HG03460 (cell line): ENCODE measurements around the gene PER2.
A peak's percentile ranks its signal among the peaks of the same experiment; 100 is the strongest.
"Not testable (repeated sequence)": the region's sequence is repeated elsewhere in the genome, so short reads cannot be mapped to it uniquely, and the experiment has no call there.

Source experiments
- ATAC-seq: cut with Tn5 transposase; IDR thresholded peaks from one replicate; pipeline ENCODE4 v1.9.1; 2021; ENCODE audit not compliant: unreplicated experiment

PER2 gene, protein sequence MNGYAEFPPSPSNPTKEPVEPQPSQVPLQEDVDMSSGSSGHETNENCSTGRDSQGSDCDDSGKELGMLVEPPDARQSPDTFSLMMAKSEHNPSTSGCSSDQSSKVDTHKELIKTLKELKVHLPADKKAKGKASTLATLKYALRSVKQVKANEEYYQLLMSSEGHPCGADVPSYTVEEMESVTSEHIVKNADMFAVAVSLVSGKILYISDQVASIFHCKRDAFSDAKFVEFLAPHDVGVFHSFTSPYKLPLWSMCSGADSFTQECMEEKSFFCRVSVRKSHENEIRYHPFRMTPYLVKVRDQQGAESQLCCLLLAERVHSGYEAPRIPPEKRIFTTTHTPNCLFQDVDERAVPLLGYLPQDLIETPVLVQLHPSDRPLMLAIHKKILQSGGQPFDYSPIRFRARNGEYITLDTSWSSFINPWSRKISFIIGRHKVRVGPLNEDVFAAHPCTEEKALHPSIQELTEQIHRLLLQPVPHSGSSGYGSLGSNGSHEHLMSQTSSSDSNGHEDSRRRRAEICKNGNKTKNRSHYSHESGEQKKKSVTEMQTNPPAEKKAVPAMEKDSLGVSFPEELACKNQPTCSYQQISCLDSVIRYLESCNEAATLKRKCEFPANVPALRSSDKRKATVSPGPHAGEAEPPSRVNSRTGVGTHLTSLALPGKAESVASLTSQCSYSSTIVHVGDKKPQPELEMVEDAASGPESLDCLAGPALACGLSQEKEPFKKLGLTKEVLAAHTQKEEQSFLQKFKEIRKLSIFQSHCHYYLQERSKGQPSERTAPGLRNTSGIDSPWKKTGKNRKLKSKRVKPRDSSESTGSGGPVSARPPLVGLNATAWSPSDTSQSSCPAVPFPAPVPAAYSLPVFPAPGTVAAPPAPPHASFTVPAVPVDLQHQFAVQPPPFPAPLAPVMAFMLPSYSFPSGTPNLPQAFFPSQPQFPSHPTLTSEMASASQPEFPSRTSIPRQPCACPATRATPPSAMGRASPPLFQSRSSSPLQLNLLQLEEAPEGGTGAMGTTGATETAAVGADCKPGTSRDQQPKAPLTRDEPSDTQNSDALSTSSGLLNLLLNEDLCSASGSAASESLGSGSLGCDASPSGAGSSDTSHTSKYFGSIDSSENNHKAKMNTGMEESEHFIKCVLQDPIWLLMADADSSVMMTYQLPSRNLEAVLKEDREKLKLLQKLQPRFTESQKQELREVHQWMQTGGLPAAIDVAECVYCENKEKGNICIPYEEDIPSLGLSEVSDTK (N-terminal part only)

DNA sequence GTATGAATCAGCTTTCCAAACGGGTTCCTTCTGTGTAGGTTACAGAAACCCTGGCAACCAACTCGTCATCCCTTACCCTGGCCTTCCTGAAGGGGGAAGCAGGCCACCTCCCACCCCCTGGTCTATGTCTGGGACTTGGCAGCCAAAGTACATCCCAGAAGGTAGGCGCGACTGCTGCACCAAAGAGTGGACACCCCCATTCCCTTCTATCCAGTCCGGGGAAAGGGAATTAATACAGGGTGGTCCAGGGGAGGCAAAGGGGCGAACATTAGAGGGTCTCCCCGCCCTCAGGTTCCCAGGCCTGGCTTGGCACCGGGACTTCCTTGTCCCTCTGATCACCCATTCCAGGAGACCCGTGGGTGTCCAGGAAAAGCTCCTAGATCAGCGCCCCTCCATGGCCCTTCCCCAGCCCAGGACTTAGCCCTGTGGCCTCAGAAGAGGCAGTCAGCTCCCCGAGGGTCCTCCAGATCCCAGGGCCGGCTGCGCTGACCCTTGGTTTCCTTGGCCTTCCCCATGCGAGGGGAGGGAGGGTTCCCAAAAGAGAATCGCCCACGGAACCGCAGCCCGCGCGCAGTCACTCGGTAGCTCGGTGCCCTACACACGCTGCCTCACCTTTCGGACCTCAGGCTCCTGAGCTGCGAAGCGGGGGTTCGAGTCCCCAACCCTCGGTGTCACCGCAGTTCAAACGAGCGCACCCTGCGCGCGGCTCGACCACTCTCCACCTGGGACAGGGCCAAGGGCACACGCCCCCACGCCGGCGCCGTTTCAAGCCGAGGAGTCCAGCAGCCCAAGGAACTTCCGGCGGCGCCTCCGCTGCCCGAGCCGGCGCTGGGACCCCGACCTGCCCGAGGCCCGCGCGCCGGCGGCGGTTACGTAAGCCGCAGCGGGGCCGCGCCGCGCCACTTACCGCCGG lies at the start of gene PER2:
PER2 (minus strand) TSS at position 874 of the 913 bp plus-strand sequence. CDS start 10,674 bp downstream, outside the sequence.
- peak; percentile 35 for ATAC-seq

DNA sequence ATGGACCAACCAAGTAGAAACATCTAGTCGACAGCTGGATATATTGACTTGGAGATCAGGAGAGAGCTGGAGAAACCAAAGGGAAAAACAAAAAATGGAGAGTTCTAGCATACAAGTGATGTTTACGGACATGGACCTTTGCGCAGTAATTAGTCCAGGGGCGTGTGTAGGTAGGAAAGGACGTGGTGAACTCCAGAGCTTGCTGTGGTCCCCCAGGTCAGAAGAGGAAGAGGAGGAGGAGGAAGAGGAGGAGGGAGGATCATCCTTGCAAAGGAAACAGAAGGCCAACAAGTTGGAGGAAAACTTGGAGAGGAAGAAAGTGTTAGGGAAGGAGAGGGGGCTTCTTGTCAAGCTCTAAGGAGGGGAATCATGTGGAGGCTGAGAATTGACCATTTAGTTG lies 49.4 kb upstream of the PER2 start:
- ATAC-seq = no peak

DNA sequence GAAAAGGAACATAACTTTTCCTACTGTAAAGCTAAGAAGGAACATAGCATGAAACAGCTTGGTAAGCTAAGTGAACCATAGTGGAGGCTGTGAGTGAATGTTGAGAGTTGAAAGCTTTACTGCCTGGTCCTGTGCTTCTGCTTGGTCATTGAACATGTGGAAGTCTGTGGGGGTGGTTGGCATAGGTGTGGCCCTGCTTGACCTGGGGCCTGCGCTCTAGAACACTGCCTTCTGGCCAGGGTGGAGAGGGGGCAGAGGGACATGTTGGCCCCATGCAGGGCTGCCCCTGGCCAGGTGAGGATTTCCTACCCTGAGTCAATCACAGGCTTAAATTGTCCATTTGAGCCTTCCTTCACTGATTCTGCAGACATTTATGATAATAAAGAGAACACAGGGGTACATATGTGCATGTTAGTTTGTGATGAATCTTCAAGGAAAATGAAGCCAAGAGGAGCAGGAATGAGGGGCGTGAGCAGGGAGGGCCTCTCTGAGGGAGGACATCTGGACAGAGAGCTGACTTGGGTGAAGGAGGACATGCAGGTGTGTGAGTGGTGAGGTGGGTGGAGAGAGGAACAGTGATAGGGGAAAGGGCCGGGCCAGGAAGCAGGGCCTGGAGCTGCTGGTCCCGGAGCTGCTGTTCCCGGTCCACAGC lies 48.5 kb upstream of the PER2 start:
- ATAC-seq = no peak

DNA sequence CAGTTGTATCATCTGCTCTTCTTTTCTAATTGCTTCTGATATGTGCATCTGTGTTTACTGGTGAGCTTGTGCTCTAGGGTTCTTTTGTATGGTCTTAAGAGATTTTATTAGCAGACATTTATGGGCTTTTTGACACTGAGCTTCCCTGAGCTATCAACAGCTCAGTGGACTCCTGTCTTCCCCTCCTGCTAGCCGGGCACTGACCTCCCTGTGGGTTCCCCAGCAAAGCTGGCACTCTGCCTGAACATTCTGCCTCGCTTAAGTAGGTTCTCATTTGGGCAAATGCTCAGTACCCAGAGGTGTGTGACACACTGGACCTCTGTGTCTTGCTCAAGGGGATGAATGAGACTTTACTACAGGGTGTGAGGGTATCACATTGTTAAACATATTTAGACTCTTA lies 47.7 kb upstream of the PER2 start:
- no peak for ATAC-seq

DNA sequence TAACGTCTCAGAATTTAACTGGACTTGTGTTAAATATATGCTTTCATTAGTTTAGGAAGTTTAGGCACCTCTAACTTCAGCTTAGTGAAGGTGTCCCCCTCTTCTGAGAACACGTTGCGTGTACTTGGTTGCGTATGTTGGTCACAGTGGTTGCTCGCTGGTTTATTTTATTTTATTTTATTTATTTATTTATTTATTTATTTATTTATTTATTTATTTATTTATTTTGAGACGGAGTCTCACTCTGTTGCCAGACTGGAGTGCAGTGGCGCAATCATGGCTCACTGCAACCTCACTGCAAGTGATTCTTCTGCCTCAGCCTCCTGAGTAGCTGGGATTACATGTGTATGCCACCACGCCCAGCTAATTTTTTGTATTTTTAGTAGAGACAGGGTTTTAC lies 47.2 kb upstream of the PER2 start:
- ATAC-seq = not testable (repeated sequence)

- ATAC-seq = no peak
Measured at GRCh38 chr2:238334885-238335284, 46.5 kb upstream of the PER2 start.

DNA sequence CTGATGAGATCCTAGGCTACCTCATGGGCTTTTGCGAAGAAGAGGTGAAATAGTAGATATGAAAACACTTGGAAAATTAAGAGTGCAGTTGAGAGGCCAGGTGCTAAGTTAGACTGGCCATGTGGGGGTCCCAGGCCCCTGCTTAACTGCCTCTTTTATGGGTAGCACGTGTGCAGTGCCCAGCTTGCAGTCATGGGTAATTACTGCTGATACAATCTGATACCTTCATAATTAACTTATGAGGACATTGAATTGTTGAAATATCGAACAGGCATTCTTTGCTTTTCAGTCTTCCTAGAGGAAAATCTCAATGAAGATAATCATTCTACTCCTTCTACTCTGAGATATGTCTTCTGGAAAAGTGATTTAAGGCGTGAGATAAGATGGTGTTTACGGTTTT lies 43.5 kb upstream of the PER2 start:
- ATAC-seq = no peak

DNA sequence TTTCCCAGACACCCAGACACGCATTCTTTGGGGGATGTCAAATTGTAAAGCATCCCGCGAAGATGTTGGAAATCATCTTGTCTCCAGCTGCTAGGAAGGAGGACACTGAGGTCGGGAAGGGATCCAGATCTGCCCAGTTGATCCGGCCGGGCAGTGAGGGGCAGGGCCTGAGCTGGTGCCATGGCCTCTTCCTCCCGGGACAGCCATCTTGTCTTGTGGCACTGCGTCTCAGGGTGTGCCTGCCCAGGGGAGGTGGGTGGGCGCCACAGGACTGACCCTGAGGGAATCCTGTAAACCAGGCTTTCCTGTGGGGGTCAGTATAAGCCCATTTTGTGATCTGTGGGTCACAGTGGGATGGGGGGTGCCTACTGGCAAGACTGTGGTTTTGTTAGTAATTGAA lies 42.0 kb upstream of the PER2 start:
- no peak for ATAC-seq

GRCh38 chr2:238327751-238328150 lies 39.3 kb upstream of the PER2 start:
- ATAC-seq = no peak

DNA sequence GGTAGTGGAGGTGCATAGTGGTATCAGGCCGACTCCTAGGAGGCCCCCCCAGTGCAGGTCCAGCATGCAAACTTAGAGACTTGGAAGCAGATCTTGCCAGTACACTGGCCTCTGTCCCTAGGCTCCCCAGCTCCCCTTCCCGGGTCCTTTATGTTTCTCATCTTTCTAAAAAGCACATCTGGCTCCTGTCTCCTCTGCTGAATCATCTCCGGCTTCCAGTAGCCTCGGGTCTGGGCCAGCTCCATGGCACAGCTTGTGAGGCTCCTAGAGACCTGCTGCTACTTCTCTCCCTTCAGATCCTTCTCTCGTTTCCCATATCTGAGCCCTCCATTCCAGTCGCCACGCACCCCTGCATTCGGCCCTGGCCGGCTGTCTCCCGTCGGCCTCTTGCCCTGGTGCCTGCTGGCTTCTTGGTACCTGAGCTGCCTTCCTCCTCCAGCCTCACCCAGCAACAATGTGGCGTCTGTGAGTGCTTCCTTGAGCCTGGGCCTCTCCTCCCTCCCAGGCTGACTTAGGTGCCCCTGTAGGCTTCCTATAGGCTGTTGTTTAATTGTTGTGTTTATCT lies 38.5 kb upstream of the PER2 start:
- no peak for ATAC-seq

- ATAC-seq = no peak
Measured at GRCh38 chr2:238325694-238326093, 37.3 kb upstream of the PER2 start.

GRCh38 chr2:238324248-238324647 lies 35.8 kb upstream of the PER2 start:
- not testable (repeated sequence) for ATAC-seq

GRCh38 chr2:238322001-238322411 lies 33.6 kb upstream of the PER2 start:
- no peak for ATAC-seq

DNA sequence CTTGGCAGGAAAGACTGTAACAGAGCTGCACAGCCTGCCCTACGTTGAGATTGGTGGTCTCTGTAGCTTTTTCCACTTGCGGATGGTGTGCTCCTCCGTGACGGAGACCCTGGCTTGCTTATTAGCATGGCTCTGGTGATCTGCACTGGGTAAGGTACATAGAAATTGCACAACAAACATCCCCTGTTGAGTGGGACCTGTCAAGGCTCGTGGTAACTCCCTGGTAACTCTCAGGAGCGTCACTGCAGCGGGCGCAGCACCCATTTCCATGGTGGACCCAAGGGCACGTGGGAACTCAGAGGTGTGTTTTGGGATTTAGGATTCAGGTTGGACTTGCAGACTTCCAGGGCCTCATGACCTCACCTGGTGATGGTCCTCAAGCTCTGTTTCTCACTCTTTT lies 33.1 kb upstream of the PER2 start:
- no peak for ATAC-seq

- ATAC-seq = peak; percentile 26
Measured at GRCh38 chr2:238320648-238321281, 32.4 kb upstream of the PER2 start.

DNA sequence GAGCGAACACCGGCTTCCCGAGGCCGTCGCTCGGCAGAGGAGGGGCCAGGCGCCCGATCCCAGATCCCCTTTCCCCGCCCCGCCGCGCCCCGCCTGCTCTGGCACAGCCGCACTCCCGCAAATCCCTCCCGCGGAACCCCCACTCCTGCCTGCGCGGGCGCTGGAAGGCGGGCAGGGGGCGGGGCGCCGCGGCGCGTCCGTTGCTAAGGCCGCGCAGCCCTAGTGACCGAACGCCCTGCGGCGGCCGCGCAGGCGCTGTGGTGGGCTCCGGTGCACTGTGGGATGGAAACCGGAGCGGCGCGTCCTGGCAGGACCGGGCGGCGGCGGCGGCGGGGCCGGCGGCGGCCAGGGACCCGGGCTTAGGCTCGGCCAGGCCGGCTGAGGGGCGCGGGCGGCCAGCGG lies 31.8 kb upstream of the PER2 start, which contains the start of gene TRAF3IP1:
TRAF3IP1 (plus strand) TSS at position 273 of the 402 bp plus-strand sequence. CDS start 145 bp downstream, outside the sequence.
- peak; percentile 98 for ATAC-seq

GRCh38 chr2:238315031-238315595 lies 26.7 kb upstream of the PER2 start:
- ATAC-seq = no peak

GRCh38 chr2:238314576-238314975 lies 26.2 kb upstream of the PER2 start:
- ATAC-seq = no peak
